OCI-LY7 (cell line): ENCODE measurements around the gene TTC33. TPM values are rescaled to one million over a fixed set of nuclear protein-coding genes. Genes with fewer than 3 reads are reported as not detected.

Experiments used
- BruUV-seq: library from RNA; stranded (reverse); fragments of 400-500 nt; replicated peaks from 2 replicates; lab custom pipeline; 2021; lab: Mats Ljungman, UMichigan
- CTCF ChIA-PET: fragments of 300-600 bp; sonication (Branson Sonifier 250); formaldehyde crosslinking; loops from one replicate; lab custom pipeline; 2022; ENCODE audit warnings: antibody characterized with exemption; ENCODE audit not compliant: unreplicated experiment; lab: Charles Lee
- POLR2A ChIA-PET: fragments of 300-600 bp; sonication (Branson Sonifier 250); formaldehyde crosslinking; loops from one replicate; lab custom pipeline; 2022; ENCODE audit warnings: antibody characterized with exemption; lab: Charles Lee
- DNase-seq: peaks from one replicate; pipeline ENCODE4 v3.0.0-alpha.2; 2015; ENCODE audit warnings: low spot score
- H2AFZ ChIP-seq: fragments of 200-600 bp; sonication (generic), shearing (Covaris generic); 2 replicates; pipeline ENCODE4 v1.6.1; 2014; ENCODE audit warnings: mild to moderate bottlenecking, antibody characterized with exemption, low read length, moderate library complexity
- H3K27ac ChIP-seq: fragments of 200-600 bp; sonication (generic); 2 replicates; pipeline ENCODE4 v1.5.1; 2014; ENCODE audit warnings: mixed run types, low read depth, mild to moderate bottlenecking, moderate library complexity, low read length, inconsistent platforms; ENCODE audit not compliant: poor library complexity, severe bottlenecking
- H3K36me3 ChIP-seq: fragments of 200-600 bp; sonication (generic); 2 replicates; pipeline ENCODE4 v1.6.1; 2014; ENCODE audit warnings: mild to moderate bottlenecking, antibody characterized with exemption, low read length, moderate library complexity, mixed read lengths; ENCODE audit not compliant: insufficient read depth
- H3K4me1 ChIP-seq: fragments of 200-600 bp; sonication (generic); 2 replicates; pipeline ENCODE4 v1.5.1; 2014; ENCODE audit warnings: mild to moderate bottlenecking, low read length; ENCODE audit not compliant: insufficient read depth, poor library complexity, severe bottlenecking
- H3K4me2 ChIP-seq: fragments of 200-600 bp; sonication (generic); 2 replicates; pipeline ENCODE4 v1.6.1; 2014; ENCODE audit warnings: mild to moderate bottlenecking, low read length
- H3K4me3 ChIP-seq: fragments of 200-600 bp; sonication (generic); 2 replicates; pipeline ENCODE4 v1.5.1; 2014; ENCODE audit warnings: mild to moderate bottlenecking, low read depth, low read length; ENCODE audit not compliant: poor library complexity, severe bottlenecking
- H3K79me2 ChIP-seq: fragments of 200-600 bp; sonication (generic); 2 replicates; pipeline ENCODE4 v1.6.1; 2016; ENCODE audit warnings: low read depth, mild to moderate bottlenecking, low read length, moderate library complexity, mixed read lengths; ENCODE audit not compliant: insufficient read depth
- H3K9me2 ChIP-seq: fragments of 200-600 bp; sonication (generic); 2 replicates; pipeline ENCODE4 v1.6.1; 2016; ENCODE audit warnings: mild to moderate bottlenecking, low read length, mixed read lengths; ENCODE audit not compliant: insufficient read depth
- H3K9me3 ChIP-seq: fragments of 200-600 bp; sonication (generic); 2 replicates; pipeline ENCODE4 v1.6.1; 2014; ENCODE audit warnings: mild to moderate bottlenecking, mixed run types, low read length, mixed read lengths
- H4K20me1 ChIP-seq: fragments of 200-600 bp; sonication (generic); 2 replicates; pipeline ENCODE4 v1.6.1; 2014; ENCODE audit warnings: mild to moderate bottlenecking, antibody characterized with exemption, low read length, moderate library complexity, mixed read lengths; ENCODE audit not compliant: insufficient read depth
- EZH2phosphoT487 ChIP-seq: fragments of 200-600 bp; sonication (generic); IDR thresholded peaks from 2 replicates; pipeline ENCODE4 v1.6.1; 2018; ENCODE audit warnings: low read depth, borderline replicate concordance, mild to moderate bottlenecking, mixed run types, antibody characterized with exemption, low read length, moderate library complexity, mixed read lengths
- intact Hi-C: fragments of 100-400 bp; cut with micrococcal nuclease; formaldehyde crosslinking; loops from one replicate; pipeline ENCODE4 v1.10.0; 2022; ENCODE audit not compliant: unreplicated experiment
- total RNA-seq, 2 experiments: library from RNA; depleted of rRNA in 1 of 2; stranded (reverse); fragments of >200 nt in 1 of 2; shearing (Covaris generic) in 1 of 2; gene quantifications; 2 replicates each; pipeline ENCODE4 v1.2.3, GENCODE V29; 2014 to 2022
- TF ChIP-seq, protein P1 (sequence below): fragments of 200-600 bp; sonication (generic); conservative IDR thresholded peaks from 2 replicates; pipeline ENCODE4 v1.5.1; 2014; ENCODE audit warnings: mild to moderate bottlenecking, antibody characterized with exemption, low read length, moderate library complexity, mixed read lengths

Gene TTC33
- total RNA-seq, 2 experiments from 2014 or later = 15.9 to 20.5 TPM

GRCh38 chr5:40634154-40634553, 121.6 kb downstream of the TTC33 start:
- no peak overlapping the region for H3K4me3 ChIP-seq
- H3K9me3 ChIP-seq = no peaks in the 10 kb centered on the region
- no TSS peak for BruUV-seq
- POLR2A ChIA-PET = interaction anchor here (0.6 kb wide), 1 partner anchor 1042 kb away, joined by 3 read pairs; no protein-coding TSS in a partner anchor
- no peaks in the 10 kb centered on the region for H3K4me1 ChIP-seq
- TF ChIP-seq, protein P1, sequence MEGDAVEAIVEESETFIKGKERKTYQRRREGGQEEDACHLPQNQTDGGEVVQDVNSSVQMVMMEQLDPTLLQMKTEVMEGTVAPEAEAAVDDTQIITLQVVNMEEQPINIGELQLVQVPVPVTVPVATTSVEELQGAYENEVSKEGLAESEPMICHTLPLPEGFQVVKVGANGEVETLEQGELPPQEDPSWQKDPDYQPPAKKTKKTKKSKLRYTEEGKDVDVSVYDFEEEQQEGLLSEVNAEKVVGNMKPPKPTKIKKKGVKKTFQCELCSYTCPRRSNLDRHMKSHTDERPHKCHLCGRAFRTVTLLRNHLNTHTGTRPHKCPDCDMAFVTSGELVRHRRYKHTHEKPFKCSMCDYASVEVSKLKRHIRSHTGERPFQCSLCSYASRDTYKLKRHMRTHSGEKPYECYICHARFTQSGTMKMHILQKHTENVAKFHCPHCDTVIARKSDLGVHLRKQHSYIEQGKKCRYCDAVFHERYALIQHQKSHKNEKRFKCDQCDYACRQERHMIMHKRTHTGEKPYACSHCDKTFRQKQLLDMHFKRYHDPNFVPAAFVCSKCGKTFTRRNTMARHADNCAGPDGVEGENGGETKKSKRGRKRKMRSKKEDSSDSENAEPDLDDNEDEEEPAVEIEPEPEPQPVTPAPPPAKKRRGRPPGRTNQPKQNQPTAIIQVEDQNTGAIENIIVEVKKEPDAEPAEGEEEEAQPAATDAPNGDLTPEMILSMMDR = no peak
- TF ChIP-seq EZH2phosphoT487 = no peak
- H3K27ac ChIP-seq = no peak overlapping the region
- H3K4me2 ChIP-seq = no peak overlapping the region
- CTCF ChIA-PET = no interaction called here
- H3K9me2 ChIP-seq = no peaks in the 10 kb centered on the region
- H3K36me3 ChIP-seq = no peaks in the 10 kb centered on the region
- no peak overlapping the region for H2AFZ ChIP-seq
- intact Hi-C loops = no loop called here
- H3K79me2 ChIP-seq = no peaks in the 10 kb centered on the region
- no peaks in the 10 kb centered on the region for H4K20me1 ChIP-seq
- no peak for DNase-seq

DNA sequence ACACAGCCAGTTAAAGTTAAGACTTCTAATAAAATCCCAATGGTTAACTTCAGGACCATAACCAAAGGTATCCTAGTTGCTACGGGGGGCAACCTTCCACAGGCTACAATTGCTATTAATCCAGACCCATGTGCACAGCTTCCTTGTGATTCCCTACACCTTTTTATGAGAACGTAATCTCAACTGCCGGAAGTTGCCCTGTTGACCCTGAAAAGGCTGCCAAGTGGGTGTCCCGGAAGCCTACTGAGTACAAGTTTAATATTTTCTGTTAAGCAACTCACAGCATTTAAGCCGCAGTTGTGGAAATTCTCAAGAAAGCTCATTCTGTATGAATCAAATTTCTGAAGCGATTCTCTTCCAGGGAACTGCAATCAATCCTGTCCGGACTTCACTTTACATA, 124.5 kb downstream of the TTC33 start:
- Histone ChIP-seq H3K36me3 (no peaks in the 10 kb centered on the region), H3K4me2 (no peak overlapping the region), H3K4me3 (no peak overlapping the region), H4K20me1 (no peaks in the 10 kb centered on the region), H3K27ac (no peak overlapping the region), H3K4me1 (no peaks in the 10 kb centered on the region), H3K9me2 (no peaks in the 10 kb centered on the region), H2AFZ (no peak overlapping the region), H3K79me2 (no peaks in the 10 kb centered on the region), H3K9me3 (no peaks in the 10 kb centered on the region)
- POLR2A ChIA-PET = interaction anchor here (0.9 to 1.8 kb wide), 3 partner anchors 17 to 34 kb away, joined by 3 to 4 read pairs (median 4); no protein-coding TSS in a partner anchor
- CTCF ChIA-PET = no interaction called here
- intact Hi-C loops = no loop called here
- DNase-seq = no peak
- TF ChIP-seq EZH2phosphoT487 = no peak
- TF ChIP-seq, protein P1 = no peak
- BruUV-seq = no TSS peak

GRCh38 chr5:40630126-40630525, 125.6 kb downstream of the TTC33 start:
- intact Hi-C loops = no loop called here
- DNase-seq = no peak
- Histone ChIP-seq H3K79me2 (no peaks in the 10 kb centered on the region), H3K4me3 (no peak overlapping the region), H2AFZ (no peak overlapping the region), H3K4me1 (no peaks in the 10 kb centered on the region), H3K36me3 (no peaks in the 10 kb centered on the region), H3K4me2 (no peak overlapping the region), H3K27ac (no peak overlapping the region), H3K9me3 (no peaks in the 10 kb centered on the region), H3K9me2 (no peaks in the 10 kb centered on the region), H4K20me1 (no peaks in the 10 kb centered on the region)
- CTCF ChIA-PET = no interaction called here
- BruUV-seq = no TSS peak
- TF ChIP-seq EZH2phosphoT487 = no peak
- TF ChIP-seq, protein P1 = no peak
- POLR2A ChIA-PET = interaction anchor here (0.9 kb wide), 1 partner anchor 31 kb away, joined by 3 read pairs; no protein-coding TSS in a partner anchor
